Activated CD8-positive, alpha-beta memory T cell treated with anti-CD3 and anti-CD28 coated beads for 4 hours (primary cell): Measurements from ENCODE around the gene TBRG4.
"Not testable (repeated sequence)": the region's sequence is repeated elsewhere in the genome, so short reads cannot be mapped to it uniquely, and the experiment has no call there.

Experiments
- DNase-seq, 2 donors: peaks; one replicate each; pipeline ENCODE4 v3.0.0-alpha.2; 2020; ENCODE audit warnings: low read depth in 2 of 2

TBRG4 gene

GRCh38 chr7:45111298-45112223 is at the start of gene TBRG4:
Gene TBRG4 (minus strand): TSS chr7:45111697. CDS start chr7:45109237, 2,460 bp downstream.
- peak; percentile 87 to 88 for DNase-seq

GRCh38 chr7:45161138-45161537 is 49.6 kb upstream of the TBRG4 start:
- no peak for DNase-seq

GRCh38 chr7:45160417-45160881 is 49.0 kb upstream of the TBRG4 start:
- DNase-seq = no peak

GRCh38 chr7:45159296-45159695 is 47.8 kb upstream of the TBRG4 start:
- no peak for DNase-seq

GRCh38 chr7:45158471-45158870 is 47.0 kb upstream of the TBRG4 start:
- no peak for DNase-seq

GRCh38 chr7:45157653-45158401 is 46.3 kb upstream of the TBRG4 start, which contains the start of gene RAMP3:
Gene RAMP3 (plus strand): TSS chr7:45157791. CDS start chr7:45157829, 38 bp downstream.
- DNase-seq = no peak

- no peak for DNase-seq
These were observed 45.8 kb upstream of the TBRG4 start for GRCh38 chr7:45157286-45157652.

GRCh38 chr7:45156516-45157272 is 45.2 kb upstream of the TBRG4 start:
- no peak for DNase-seq

GRCh38 chr7:45155941-45156340 is 44.4 kb upstream of the TBRG4 start:
- DNase-seq = no peak

GRCh38 chr7:45155357-45155900 is 43.9 kb upstream of the TBRG4 start:
- DNase-seq = no peak

- not testable (repeated sequence) for DNase-seq
These were observed 42.4 kb upstream of the TBRG4 start for GRCh38 chr7:45153861-45154260.

- DNase-seq = no peak
These were observed 41.7 kb upstream of the TBRG4 start for GRCh38 chr7:45153233-45153632.

GRCh38 chr7:45151967-45152366 is 40.5 kb upstream of the TBRG4 start:
- DNase-seq = no peak

GRCh38 chr7:45151131-45151684 is 39.7 kb upstream of the TBRG4 start:
- no peak for DNase-seq

GRCh38 chr7:45150199-45150598 is 38.7 kb upstream of the TBRG4 start:
- no peak for DNase-seq

- no peak for DNase-seq
These were observed 38.1 kb upstream of the TBRG4 start for GRCh38 chr7:45149606-45150005.

- no peak for DNase-seq
These were observed 37.1 kb upstream of the TBRG4 start for GRCh38 chr7:45148653-45148973.

- DNase-seq = no peak
These were observed 36.6 kb upstream of the TBRG4 start for GRCh38 chr7:45147858-45148652.

GRCh38 chr7:45146531-45147379 is 35.3 kb upstream of the TBRG4 start:
- DNase-seq = no peak

- DNase-seq = no peak
These were observed 34.4 kb upstream of the TBRG4 start for GRCh38 chr7:45145881-45146280.
